Muscle layer of colon (tissue), 2 donors: ENCODE measurements around the gene NHERF1.

ENCODE experiments used
- H3K27ac ChIP-seq: one replicate; pipeline ENCODE4 v1.7.0; 2013; ENCODE audit warnings: low read depth, mild to moderate bottlenecking, low read length, moderate library complexity
- H3K27me3 ChIP-seq, 2 donors: one replicate each; pipeline ENCODE4 v1.7.0; 2013; ENCODE audit warnings: low read length in 2 of 2, mild to moderate bottlenecking in 2 of 2; ENCODE audit not compliant: insufficient read depth in 2 of 2, control insufficient read depth in 1 of 2
- H3K36me3 ChIP-seq: one replicate; pipeline ENCODE4 v1.7.0; 2013; ENCODE audit warnings: mild to moderate bottlenecking, low read length; ENCODE audit not compliant: insufficient read depth
- H3K4me1 ChIP-seq: one replicate; pipeline ENCODE4 v1.7.0; 2013; ENCODE audit warnings: mild to moderate bottlenecking, low read length; ENCODE audit not compliant: insufficient read depth
- H3K4me3 ChIP-seq, 2 donors: one replicate each; pipeline ENCODE4 v1.7.0; 2013; ENCODE audit warnings: low read length in 2 of 2, low read depth in 1 of 2, mild to moderate bottlenecking in 1 of 2, moderate library complexity in 1 of 2
- H3K9ac ChIP-seq: one replicate; pipeline ENCODE4 v1.7.0; 2013; ENCODE audit warnings: low read length
- H3K9me3 ChIP-seq: one replicate; pipeline ENCODE4 v1.7.0; 2013; ENCODE audit warnings: mild to moderate bottlenecking, low read length
- donor health status: abdominal sarcoma.
- donor health status: Adenocarcinoma of cecum.

The NHERF1 gene

DNA sequence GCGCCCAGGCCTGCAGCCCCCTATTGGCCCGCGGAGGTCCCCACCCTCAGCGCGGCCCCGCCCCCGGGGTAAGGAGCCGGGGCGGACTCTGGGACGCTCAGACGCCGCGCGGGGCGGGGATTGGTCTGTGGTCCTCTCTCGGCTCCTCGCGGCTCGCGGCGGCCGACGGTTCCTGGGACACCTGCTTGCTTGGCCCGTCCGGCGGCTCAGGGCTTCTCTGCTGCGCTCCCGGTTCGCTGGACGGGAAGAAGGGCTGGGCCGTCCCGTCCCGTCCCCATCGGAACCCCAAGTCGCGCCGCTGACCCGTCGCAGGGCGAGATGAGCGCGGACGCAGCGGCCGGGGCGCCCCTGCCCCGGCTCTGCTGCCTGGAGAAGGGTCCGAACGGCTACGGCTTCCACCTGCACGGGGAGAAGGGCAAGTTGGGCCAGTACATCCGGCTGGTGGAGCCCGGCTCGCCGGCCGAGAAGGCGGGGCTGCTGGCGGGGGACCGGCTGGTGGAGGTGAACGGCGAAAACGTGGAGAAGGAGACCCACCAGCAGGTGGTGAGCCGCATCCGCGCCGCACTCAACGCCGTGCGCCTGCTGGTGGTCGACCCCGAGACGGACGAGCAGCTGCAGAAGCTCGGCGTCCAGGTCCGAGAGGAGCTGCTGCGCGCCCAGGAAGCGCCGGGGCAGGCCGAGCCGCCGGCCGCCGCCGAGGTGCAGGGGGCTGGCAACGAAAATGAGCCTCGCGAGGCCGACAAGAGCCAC lies at the start of gene NHERF1:
TSS of gene NHERF1 (plus strand) at position 100 of the 750 bp plus-strand sequence. CDS start at position 319, 219 bp downstream.
- H3K9ac ChIP-seq: peak within 1 kb of the TSS; percentile 57
- peak within 1 kb of the TSS; percentile 77 to 80 for H3K4me3 ChIP-seq
- H3K9me3 ChIP-seq: no peaks in the 10 kb centered on the region
- peaks cover 3 to 24% of the 10 kb centered on the region in 2 donors for H3K27me3 ChIP-seq
- peaks cover 9% of the 10 kb centered on the region for H3K4me1 ChIP-seq
- no peak within 1 kb of the TSS for H3K27ac ChIP-seq
- no peaks in the 10 kb centered on the region for H3K36me3 ChIP-seq

- H3K27ac ChIP-seq: no peak overlapping the region
- H3K4me1 ChIP-seq: no peaks in the 10 kb centered on the region
- H3K9ac ChIP-seq: no peak overlapping the region
- H3K4me3 ChIP-seq: no peak overlapping the region
- no peaks in the 10 kb centered on the region for H3K27me3 ChIP-seq
- H3K9me3 ChIP-seq: no peaks in the 10 kb centered on the region
- H3K36me3 ChIP-seq: no peaks in the 10 kb centered on the region
Observed at GRCh38 chr17:74699236-74699635, 49.2 kb upstream of the NHERF1 start.

- Histone ChIP-seq H3K9ac (no peak overlapping the region), H3K27me3 (peaks cover 0 to 4% of the 10 kb centered on the region in 2 donors), H3K4me1 (no peaks in the 10 kb centered on the region), H3K27ac (no peak overlapping the region), H3K9me3 (no peaks in the 10 kb centered on the region), H3K4me3 (no peak overlapping the region), H3K36me3 (no peaks in the 10 kb centered on the region)
Observed at GRCh38 chr17:74702116-74702871, 46.1 kb upstream of the NHERF1 start.

DNA sequence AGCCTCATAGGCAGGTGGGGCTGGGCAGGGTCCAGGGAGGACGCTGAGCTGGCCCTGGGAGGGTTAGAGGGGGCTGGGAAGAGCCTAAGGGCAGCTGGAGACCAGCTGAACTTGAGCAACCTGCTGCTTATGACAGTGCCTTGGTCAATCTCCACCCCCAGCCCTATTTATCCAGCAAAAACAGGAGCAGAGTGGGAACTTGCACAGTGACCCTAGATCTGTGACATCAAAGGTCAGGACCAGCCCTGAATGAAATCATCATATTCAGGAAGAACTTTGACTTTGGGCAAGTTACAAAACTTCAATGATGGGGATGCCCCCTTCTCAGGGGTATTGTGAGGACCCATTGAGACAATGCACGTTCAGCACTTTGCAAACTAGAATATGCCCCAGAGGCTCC lies 45.1 kb upstream of the NHERF1 start:
- H3K36me3 ChIP-seq: no peaks in the 10 kb centered on the region
- no peak overlapping the region for H3K9ac ChIP-seq
- H3K27ac ChIP-seq: no peak overlapping the region
- no peak overlapping the region for H3K4me3 ChIP-seq
- H3K9me3 ChIP-seq: no peaks in the 10 kb centered on the region
- no peaks in the 10 kb centered on the region for H3K4me1 ChIP-seq
- peaks cover 0 to 4% of the 10 kb centered on the region in 2 donors for H3K27me3 ChIP-seq

DNA sequence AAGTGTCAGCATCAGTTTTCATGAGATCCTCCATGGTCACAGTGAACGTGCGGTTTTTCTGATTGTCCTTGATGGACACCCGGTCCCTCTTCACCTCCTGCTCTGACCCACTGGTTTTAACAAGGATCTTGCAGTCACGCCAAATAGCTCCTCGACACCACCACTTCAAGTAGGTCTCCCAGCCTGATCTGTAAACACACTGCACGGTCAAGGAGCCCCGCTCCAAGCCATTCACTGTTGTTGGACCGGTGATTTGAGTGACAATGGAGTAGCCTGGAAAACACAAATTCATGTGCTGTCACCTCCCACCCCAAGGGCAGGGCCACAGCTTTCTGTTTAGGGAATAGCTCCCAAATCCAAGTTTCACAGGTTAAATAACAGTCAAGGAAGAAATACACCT lies 43.9 kb upstream of the NHERF1 start:
- no peaks in the 10 kb centered on the region for H3K9me3 ChIP-seq
- no peak overlapping the region for H3K4me3 ChIP-seq
- no peaks in the 10 kb centered on the region for H3K4me1 ChIP-seq
- no peak overlapping the region for H3K9ac ChIP-seq
- peaks cover 0 to 4% of the 10 kb centered on the region in 2 donors for H3K27me3 ChIP-seq
- no peaks in the 10 kb centered on the region for H3K36me3 ChIP-seq
- no peak overlapping the region for H3K27ac ChIP-seq

DNA sequence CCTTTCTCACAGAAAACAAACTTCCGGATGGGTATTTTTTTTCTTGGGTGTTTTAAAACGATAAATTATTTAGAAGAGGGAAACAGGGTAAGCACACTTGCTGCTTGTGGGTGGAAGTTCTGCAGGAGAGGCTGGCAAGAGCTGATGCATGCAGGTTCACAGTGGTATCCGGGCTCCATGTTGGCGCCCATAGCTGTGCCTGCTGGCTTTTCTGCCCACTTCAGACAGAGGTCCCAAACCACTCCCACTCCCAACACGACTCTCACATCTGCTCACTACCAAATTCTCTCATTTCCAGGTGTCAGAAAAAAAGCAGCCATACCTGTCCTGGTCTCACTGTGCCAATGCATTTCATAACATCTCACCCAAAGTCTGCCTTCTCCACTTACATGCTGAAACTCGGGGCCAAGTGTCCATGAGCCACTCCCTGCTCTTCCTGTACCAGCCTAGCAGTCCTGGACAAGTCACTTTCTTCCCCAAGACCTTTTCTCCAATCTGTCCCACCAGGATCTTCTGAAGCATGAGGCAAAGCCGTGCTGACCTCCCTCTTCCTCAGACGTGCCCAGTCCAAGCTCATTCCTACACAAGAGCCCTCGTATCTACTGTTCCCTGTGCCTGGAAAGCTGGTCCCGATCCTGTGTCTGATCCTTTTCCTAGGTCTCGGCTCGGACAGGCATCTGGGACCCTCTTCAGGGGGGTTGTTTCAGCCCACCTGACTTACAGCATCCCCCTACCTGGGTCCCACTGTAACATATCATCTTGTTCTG lies 37.2 kb upstream of the NHERF1 start:
- no peak overlapping the region for H3K9ac ChIP-seq
- no peak overlapping the region for H3K4me3 ChIP-seq
- H3K27ac ChIP-seq: no peak overlapping the region
- no peaks in the 10 kb centered on the region for H3K4me1 ChIP-seq
- no peaks in the 10 kb centered on the region for H3K36me3 ChIP-seq
- H3K9me3 ChIP-seq: no peaks in the 10 kb centered on the region
- H3K27me3 ChIP-seq: peaks cover 0 to 5% of the 10 kb centered on the region in 2 donors

- H3K9ac ChIP-seq: no peak overlapping the region
- H3K27me3 ChIP-seq: peaks cover 0 to 5% of the 10 kb centered on the region in 2 donors
- no peak overlapping the region for H3K27ac ChIP-seq
- no peak overlapping the region for H3K4me3 ChIP-seq
- H3K4me1 ChIP-seq: no peaks in the 10 kb centered on the region
- no peaks in the 10 kb centered on the region for H3K36me3 ChIP-seq
- H3K9me3 ChIP-seq: no peaks in the 10 kb centered on the region
Observed at GRCh38 chr17:74712301-74712700, 36.1 kb upstream of the NHERF1 start.

- H3K4me3 ChIP-seq: no peak within 1 kb of the TSS
Observed at GRCh38 chr17:74712756-74713155, 35.7 kb upstream of the NHERF1 start, which contains the start of gene CD300LF. TSS of gene CD300LF (minus strand) at chr17:74712923. CDS start at chr17:74712866, 57 bp downstream.

DNA sequence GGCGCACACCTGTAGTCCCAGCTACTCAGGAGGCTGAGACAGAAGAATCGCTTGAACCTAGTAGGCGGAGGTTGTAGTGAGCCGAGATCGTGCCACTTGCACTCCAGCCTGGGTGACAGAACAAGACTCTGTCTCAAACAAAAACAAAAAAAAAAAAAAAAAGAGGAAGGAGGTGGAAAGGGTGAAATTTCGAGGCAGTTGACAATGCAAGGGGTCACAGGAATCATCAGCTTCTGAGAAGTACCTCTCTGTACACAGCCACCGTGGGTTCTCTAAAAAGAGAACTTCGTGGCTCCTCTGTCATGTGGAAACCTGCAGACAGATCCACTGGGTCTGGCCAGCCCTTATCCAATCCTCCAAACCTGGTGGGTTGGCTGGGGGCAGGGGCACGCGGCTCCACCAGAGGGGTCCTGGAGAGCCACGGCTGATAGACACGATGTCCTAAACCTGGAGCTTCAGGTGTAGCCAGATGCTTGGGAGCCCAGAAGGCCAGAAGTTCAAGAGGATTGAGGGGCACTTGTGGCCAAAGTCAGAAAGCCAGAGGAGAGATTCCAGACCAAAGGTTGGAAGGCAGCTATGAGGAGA lies 35.2 kb upstream of the NHERF1 start:
- Histone ChIP-seq H3K27me3 (peaks cover 0 to 5% of the 10 kb centered on the region in 2 donors), H3K9me3 (no peaks in the 10 kb centered on the region), H3K9ac (no peak overlapping the region), H3K27ac (no peak overlapping the region), H3K4me1 (no peaks in the 10 kb centered on the region), H3K36me3 (no peaks in the 10 kb centered on the region), H3K4me3 (no peak overlapping the region)

More at GRCh38 chr17:74712756-74713155, 35.7 kb upstream of the NHERF1 start, which contains the start of gene CD300LF:
- Histone ChIP-seq H3K9me3 (no peaks in the 10 kb centered on the region), H3K27ac (no peak within 1 kb of the TSS), H3K36me3 (no peaks in the 10 kb centered on the region), H3K9ac (no peak within 1 kb of the TSS), H3K4me1 (no peaks in the 10 kb centered on the region), H3K27me3 (peaks cover 0 to 5% of the 10 kb centered on the region in 2 donors)

DNA sequence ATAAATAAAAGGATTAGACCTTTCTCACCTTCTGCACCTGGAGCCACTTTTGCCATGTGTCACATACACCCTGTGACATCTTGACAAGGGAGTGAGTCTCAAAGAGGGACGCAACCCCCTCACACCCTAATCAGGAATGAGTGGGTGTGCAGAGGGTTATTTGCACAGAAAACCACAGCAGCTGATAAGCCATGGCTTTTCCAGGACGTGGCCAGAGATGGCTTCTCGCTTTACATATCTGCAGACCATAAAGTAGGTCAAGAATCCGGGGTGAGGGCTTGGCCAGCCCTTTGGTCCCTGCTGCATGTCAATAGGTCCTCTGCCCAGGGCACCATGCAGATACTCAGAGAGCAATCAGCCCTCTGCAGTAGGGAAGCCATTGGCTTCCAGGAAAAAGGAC lies 33.3 kb upstream of the NHERF1 start:
- H3K36me3 ChIP-seq: no peaks in the 10 kb centered on the region
- H3K4me1 ChIP-seq: no peaks in the 10 kb centered on the region
- no peak overlapping the region for H3K9ac ChIP-seq
- H3K27me3 ChIP-seq: peaks cover 0 to 5% of the 10 kb centered on the region in 2 donors
- H3K4me3 ChIP-seq: no peak overlapping the region
- H3K9me3 ChIP-seq: no peaks in the 10 kb centered on the region
- no peak overlapping the region for H3K27ac ChIP-seq

GRCh38 chr17:74720506-74720905 lies 27.9 kb upstream of the NHERF1 start:
- Histone ChIP-seq H3K27ac (no peak overlapping the region), H3K4me1 (no peaks in the 10 kb centered on the region), H3K9me3 (no peaks in the 10 kb centered on the region), H3K4me3 (no peak overlapping the region), H3K36me3 (no peaks in the 10 kb centered on the region), H3K9ac (no peak overlapping the region), H3K27me3 (no peaks in the 10 kb centered on the region)
